ENCODE measurements around the gene FAM131C. TPM values are rescaled to one million over a fixed set of nuclear protein-coding genes. Genes with fewer than 3 reads are reported as not detected.
"Not testable (repeated sequence)": the region's sequence is repeated elsewhere in the genome, so short reads cannot be mapped to it uniquely, and the experiment has no call there.

FAM131C gene
- total RNA-seq, 2 experiments from 2014 or later = 0.15 to 0.19 TPM

DNA sequence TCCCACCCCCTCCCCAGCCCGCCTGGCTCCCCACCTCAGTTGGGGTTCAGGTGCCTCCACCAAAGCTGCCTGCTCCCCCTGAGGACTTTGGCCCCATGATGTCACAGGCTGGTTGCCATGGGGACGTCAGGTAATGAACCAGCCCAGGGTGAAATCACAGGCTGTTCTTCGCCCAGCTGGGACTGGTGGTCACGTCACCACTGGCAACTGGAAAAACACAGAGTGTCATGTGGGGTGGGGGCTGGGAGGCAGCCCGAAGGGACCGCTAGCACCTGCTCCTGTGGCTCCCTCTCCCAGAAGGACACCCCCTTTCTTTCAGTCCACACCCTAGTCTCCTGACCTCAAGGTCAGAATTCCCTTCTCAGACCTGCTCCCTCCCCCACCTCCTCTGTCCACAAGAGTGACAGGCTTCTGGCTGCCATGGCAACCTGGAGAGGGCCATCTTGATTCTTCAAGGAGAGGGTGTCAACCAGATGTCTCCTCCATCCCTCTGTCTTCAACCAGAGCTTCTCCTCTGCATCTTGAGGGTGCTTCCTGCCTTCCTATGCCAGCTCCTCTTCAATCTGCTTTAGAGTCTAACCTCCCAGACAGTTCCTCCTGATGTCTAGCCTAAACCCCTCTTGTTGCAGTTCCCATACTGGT lies 6.2 kb downstream of the FAM131C start:
- ChIA-PET CTCF (interaction anchor here (0.6 kb wide), 1 partner anchor 273 kb away, joined by 3 read pairs; no protein-coding TSS in a partner anchor), POLR2A (interaction anchor here (0.7 kb wide), 1 partner anchor 55 kb away, joined by 3 read pairs; no protein-coding TSS in a partner anchor)

- ChIA-PET CTCF (interaction anchor here (0.5 kb wide), 1 partner anchor 284 kb away, joined by 3 read pairs; no protein-coding TSS in a partner anchor), POLR2A (no interaction called here)
Observed at GRCh38 chr1:16066245-16066644, 7.2 kb downstream of the FAM131C start.

DNA sequence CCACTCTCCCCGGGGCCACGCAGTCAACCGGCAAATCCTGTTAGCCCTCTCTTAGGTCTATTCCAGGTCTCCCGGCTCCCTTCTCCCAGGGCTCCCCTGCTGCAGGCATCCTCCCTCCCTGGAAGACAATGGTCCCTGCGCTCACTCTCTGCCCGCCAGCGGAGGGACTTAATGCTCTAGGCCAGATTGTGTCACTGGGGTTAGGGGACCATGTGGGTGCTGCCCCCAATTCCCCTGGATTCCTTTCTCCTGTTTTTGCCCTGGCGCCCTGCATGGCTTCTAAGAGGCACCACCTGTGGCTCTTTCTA lies 8.2 kb downstream of the FAM131C start:
- CTCF ChIA-PET = no interaction called here
- POLR2A ChIA-PET = no interaction called here

DNA sequence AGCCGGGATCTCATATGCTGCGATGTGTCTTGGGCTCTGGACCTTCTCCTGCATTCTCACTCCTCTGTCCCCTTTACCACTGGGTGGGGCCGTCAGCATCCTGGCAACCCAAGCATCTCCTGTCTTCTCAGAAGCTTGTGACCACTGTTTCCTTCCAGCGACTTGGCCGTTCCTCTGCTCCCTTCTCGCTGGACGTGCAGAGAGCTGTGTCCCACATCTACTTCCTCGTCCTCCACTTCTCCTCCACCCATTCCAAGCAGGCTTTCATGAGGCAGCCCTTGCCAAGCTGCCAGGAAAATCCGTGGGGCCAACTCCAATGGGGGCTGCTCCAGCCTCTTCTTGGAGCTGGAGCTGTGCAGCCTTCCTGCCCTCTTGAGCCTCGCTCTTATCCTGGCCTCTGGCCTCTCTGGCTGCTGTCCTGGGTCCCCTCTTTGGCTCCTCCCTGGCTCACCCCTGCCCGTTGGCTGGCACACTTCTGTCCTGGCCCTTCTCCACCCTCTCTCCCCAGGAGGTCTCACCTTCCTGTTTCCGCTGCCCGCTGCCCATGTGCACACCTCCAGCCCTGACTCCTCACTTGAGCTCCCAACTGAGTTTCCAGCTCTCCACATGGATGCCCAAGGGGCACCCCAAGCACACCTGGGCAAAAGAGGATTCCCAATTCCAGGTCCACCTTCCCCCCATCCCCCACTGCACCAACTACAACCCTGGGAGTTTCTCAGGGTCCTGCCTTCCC lies 8.7 kb downstream of the FAM131C start:
- CTCF ChIA-PET = interaction anchor here (0.9 to 1.5 kb wide), 2 partner anchors 270 to 273 kb away, joined by 3 read pairs; no protein-coding TSS in a partner anchor
- POLR2A ChIA-PET = no interaction called here

DNA sequence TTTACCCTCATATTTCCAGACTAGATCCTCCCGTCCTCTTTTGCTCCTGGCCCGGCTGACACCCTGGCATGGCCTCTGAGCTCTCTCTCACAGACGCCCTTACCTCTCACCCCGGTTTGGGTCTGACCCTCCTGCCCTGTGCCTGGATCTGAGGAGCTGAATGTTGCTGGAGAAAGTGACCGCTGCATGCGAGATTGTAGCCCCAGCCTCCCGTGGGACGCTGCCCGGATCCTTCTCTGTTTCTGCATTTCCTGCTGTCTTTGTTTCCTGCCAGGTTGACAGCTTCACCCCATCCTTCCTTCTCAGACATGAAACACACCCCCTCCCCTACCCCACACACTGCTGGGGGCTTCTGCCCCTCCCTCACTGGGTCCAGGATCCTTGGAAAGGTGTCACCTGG lies 9.5 kb downstream of the FAM131C start:
- POLR2A ChIA-PET = no interaction called here
- CTCF ChIA-PET = interaction anchor here (0.9 to 1.5 kb wide), 2 partner anchors 269 to 272 kb away, joined by 3 read pairs; no protein-coding TSS in a partner anchor

GRCh38 chr1:16063226-16063829 lies 10.1 kb downstream of the FAM131C start:
- ChIA-PET POLR2A (no interaction called here), CTCF (interaction anchor here (1.5 kb wide), 1 partner anchor 272 kb away, joined by 3 read pairs; no protein-coding TSS in a partner anchor)

GRCh38 chr1:16062687-16063075 lies 10.8 kb downstream of the FAM131C start:
- CTCF ChIA-PET, POLR2A ChIA-PET: not testable (repeated sequence)

GRCh38 chr1:16061989-16062686 lies 11.3 kb downstream of the FAM131C start:
- ChIA-PET POLR2A (interaction anchor here (0.7 kb wide), 1 partner anchor 15 kb away, joined by 3 read pairs; no protein-coding TSS in a partner anchor), CTCF (interaction anchor here (1.4 kb wide), 1 partner anchor 52 kb away, joined by 3 read pairs; no protein-coding TSS in a partner anchor)

GRCh38 chr1:16061266-16061665 lies 12.2 kb downstream of the FAM131C start:
- ChIA-PET POLR2A (no interaction called here), CTCF (interaction anchor here (0.9 to 1.4 kb wide), 2 partner anchors 51 to 127 kb away, joined by 3 read pairs; no protein-coding TSS in a partner anchor)

GRCh38 chr1:16058394-16059120 lies 14.9 kb downstream of the FAM131C start:
- CTCF ChIA-PET = interaction anchor here (1.6 kb wide), 1 partner anchor 50 kb away, joined by 3 read pairs; no protein-coding TSS in a partner anchor

DNA sequence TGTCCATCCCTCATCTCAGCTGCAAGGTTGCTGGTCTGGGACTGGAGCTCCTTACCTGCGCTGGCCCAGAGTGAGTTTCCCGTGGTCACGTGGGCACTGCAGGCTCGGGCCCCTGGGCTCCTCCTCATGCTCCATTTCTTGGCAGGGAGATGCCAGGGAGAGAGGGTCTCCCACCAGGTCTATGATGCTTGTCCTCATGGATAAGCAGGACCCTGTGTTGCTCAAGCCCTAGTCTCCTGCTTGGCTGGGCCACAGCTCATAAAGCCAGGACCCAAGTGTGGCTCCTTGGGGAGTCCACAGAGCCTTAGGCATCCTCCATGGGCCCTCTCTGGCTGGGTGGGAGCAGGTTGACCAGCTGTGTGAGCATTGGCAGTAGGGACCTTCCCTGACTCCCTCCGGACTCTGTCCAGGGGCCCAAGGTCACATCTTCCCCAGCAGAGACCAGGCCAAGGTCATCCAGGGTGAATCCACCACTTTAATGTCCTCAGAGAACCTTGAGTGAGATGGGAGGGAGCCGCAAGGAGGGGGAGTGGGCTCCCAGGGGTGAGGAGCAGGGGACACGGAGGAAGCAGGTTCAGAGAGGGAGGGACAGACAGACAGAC lies 16.0 kb downstream of the FAM131C start:
- CTCF ChIA-PET = interaction anchor here (1.0 to 1.3 kb wide), 2 partner anchors 13 to 60 kb away, joined by 3 to 4 read pairs; no protein-coding TSS in a partner anchor
- POLR2A ChIA-PET = not testable (repeated sequence)

More at GRCh38 chr1:16058394-16059120, 14.9 kb downstream of the FAM131C start:
- POLR2A ChIA-PET = not testable (repeated sequence)

DNA sequence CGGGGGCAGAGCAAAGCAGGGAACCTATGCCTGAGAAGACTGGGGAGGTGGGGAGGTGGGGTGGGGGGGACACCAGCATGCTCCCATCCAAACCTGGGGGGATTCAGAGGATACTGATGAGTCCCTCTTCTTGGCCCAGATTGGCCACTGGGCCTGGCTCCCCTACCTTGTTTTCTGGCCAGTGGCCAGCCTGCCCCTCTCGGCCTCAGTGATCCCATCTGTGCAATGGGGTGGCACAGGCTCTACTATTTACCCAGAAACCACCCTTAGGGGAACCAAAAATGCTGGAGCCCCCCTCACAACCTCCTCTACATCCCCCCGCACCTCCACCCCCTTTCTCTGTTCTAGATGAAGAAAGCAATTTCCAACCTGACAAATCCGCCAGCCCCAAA lies 16.9 kb downstream of the FAM131C start:
- POLR2A ChIA-PET = not testable (repeated sequence)

GRCh38 chr1:16055613-16056520 lies 17.6 kb downstream of the FAM131C start:
- CTCF ChIA-PET = interaction anchor here (0.6 to 2.0 kb wide), 12 partner anchors 11 to 265 kb away, joined by 3 to 6 read pairs (median 3); partner anchors contain the start of gene FAM131C
- POLR2A ChIA-PET = no interaction called here

More for the DNA sequence above, 16.9 kb downstream of the FAM131C start:
- CTCF ChIA-PET = interaction anchor here (0.6 to 2.0 kb wide), 7 partner anchors 18 to 265 kb away, joined by 3 to 6 read pairs (median 3); no protein-coding TSS in a partner anchor

- POLR2A ChIA-PET = no interaction called here
- CTCF ChIA-PET = interaction anchor here (0.6 to 2.0 kb wide), 7 partner anchors 10 to 264 kb away, joined by 3 to 6 read pairs (median 3); partner anchors contain the start of gene FAM131C
Observed at GRCh38 chr1:16054598-16055540, 18.6 kb downstream of the FAM131C start.

GRCh38 chr1:16053781-16054502 lies 19.5 kb downstream of the FAM131C start:
- ChIA-PET POLR2A (no interaction called here), CTCF (interaction anchor here (0.6 to 1.7 kb wide), 3 partner anchors 222 to 262 kb away, joined by 3 to 5 read pairs (median 4); no protein-coding TSS in a partner anchor)

DNA sequence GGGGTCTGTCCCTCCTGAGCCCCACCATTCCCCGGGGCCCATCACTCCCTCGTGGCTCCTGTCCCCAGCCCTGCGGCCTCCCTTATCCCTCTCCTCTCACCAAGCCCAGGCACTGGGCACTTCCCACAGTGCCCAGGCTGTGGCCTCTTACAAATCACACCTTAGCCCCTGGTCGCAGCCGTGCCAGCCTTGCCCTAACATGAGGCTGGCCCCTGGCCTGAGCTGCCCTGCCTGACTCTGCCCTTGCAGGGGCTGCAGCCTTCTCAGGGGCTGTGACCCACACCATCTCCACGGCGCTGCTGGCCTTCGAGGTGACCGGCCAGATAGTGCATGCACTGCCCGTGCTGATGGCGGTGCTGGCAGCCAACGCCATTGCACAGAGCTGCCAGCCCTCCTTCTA lies 21.5 kb downstream of the FAM131C start:
- POLR2A ChIA-PET, CTCF ChIA-PET: not testable (repeated sequence)

Data from activated CD8-positive, alpha-beta memory T cell treated with anti-CD3 and anti-CD28 coated beads for 36 hours (primary cell).